Liver (tissue), 3 donors: ENCODE data around the gene PEX16.

Experiments
- GABPA ChIP-seq, 2 donors: IDR thresholded peaks in 1 of 2; conservative IDR thresholded peaks in 1 of 2; 2 replicates each; pipeline ENCODE4 v1.6.1; 2016; ENCODE audit warnings: antibody characterized with exemption in 2 of 2, mild to moderate bottlenecking in 1 of 2, moderate library complexity in 1 of 2
- JUND ChIP-seq, 2 donors: IDR thresholded peaks; 2 replicates each; pipeline ENCODE4 v1.6.1; 2016; ENCODE audit warnings: antibody characterized with exemption in 2 of 2
- RAD21 ChIP-seq, 2 donors: IDR thresholded peaks; 2 replicates each; pipeline ENCODE4 v1.6.1; 2016; ENCODE audit warnings: antibody characterized with exemption in 2 of 2, mild to moderate bottlenecking in 2 of 2
- TF ChIP-seq, protein P1 (sequence below): fragments of 150-350 bp; IDR thresholded peaks from 2 replicates; pipeline ENCODE4 v1.5.1; 2017; ENCODE audit warnings: improper control_type of control experiment, low read depth, low read length; ENCODE audit not compliant: missing input control
- TF ChIP-seq, protein P2 (sequence below): IDR thresholded peaks from 2 replicates; pipeline ENCODE4 v1.6.1; 2016; ENCODE audit warnings: antibody characterized with exemption
- TF ChIP-seq, protein P3 (sequence below): IDR thresholded peaks from 2 replicates; pipeline ENCODE4 v1.6.1; 2016; ENCODE audit warnings: antibody characterized with exemption
- TF ChIP-seq, protein P4 (sequence below): IDR thresholded peaks from 2 replicates; pipeline ENCODE4 v1.6.1; 2016; ENCODE audit warnings: antibody characterized with exemption
- donor health status: healthy.
- donor health status: healthy.

DNA sequence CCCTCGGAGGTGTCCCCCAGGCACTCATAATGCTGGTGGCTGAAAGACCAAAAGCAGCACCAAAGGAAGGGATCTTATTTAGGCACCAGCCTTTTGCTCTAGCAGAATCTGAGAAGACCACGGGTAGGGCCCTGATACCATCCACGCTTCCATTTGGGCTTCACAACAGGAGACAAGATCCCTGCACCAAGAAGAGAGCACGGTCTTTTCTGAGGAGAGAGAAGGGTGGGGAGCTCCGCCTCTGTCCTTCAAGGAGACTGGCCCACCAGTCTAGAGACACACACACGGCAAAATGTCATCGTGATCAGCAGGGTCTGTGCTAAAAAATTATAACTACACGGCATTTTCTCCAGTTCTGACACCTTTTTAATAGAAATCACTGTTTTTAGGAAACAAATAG, 14.5 kb upstream of the PEX16 start:
- TF ChIP-seq, protein P1, sequence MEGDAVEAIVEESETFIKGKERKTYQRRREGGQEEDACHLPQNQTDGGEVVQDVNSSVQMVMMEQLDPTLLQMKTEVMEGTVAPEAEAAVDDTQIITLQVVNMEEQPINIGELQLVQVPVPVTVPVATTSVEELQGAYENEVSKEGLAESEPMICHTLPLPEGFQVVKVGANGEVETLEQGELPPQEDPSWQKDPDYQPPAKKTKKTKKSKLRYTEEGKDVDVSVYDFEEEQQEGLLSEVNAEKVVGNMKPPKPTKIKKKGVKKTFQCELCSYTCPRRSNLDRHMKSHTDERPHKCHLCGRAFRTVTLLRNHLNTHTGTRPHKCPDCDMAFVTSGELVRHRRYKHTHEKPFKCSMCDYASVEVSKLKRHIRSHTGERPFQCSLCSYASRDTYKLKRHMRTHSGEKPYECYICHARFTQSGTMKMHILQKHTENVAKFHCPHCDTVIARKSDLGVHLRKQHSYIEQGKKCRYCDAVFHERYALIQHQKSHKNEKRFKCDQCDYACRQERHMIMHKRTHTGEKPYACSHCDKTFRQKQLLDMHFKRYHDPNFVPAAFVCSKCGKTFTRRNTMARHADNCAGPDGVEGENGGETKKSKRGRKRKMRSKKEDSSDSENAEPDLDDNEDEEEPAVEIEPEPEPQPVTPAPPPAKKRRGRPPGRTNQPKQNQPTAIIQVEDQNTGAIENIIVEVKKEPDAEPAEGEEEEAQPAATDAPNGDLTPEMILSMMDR: no peak
- TF ChIP-seq, protein P2, sequence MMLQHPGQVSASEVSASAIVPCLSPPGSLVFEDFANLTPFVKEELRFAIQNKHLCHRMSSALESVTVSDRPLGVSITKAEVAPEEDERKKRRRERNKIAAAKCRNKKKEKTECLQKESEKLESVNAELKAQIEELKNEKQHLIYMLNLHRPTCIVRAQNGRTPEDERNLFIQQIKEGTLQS: no peak
- TF ChIP-seq, protein P3, sequence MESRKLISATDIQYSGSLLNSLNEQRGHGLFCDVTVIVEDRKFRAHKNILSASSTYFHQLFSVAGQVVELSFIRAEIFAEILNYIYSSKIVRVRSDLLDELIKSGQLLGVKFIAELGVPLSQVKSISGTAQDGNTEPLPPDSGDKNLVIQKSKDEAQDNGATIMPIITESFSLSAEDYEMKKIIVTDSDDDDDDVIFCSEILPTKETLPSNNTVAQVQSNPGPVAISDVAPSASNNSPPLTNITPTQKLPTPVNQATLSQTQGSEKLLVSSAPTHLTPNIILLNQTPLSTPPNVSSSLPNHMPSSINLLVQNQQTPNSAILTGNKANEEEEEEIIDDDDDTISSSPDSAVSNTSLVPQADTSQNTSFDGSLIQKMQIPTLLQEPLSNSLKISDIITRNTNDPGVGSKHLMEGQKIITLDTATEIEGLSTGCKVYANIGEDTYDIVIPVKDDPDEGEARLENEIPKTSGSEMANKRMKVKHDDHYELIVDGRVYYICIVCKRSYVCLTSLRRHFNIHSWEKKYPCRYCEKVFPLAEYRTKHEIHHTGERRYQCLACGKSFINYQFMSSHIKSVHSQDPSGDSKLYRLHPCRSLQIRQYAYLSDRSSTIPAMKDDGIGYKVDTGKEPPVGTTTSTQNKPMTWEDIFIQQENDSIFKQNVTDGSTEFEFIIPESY: no peak
- TF ChIP-seq RAD21 (IDR thresholded peaks at IDR 0.05) (no peak), GABPA (IDR thresholded peaks at IDR 0.05 in 1 of 2, conservative IDR thresholded peaks at IDR 0.05 in 1 of 2) (no peak), JUND (IDR thresholded peaks at IDR 0.05) (no peak)
- TF ChIP-seq, protein P4, sequence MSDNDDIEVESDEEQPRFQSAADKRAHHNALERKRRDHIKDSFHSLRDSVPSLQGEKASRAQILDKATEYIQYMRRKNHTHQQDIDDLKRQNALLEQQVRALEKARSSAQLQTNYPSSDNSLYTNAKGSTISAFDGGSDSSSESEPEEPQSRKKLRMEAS: no peak
